Caki2 (cell line): ENCODE results near the gene FMOD. TPM values are rescaled to one million over a fixed set of nuclear protein-coding genes. Genes with fewer than 3 reads are reported as not detected.
"Not testable (repeated sequence)": the region's sequence is repeated elsewhere in the genome, so short reads cannot be mapped to it uniquely, and the experiment has no call there.

Experiments used
- DNase-seq: peaks from one replicate; pipeline ENCODE4 v3.0.0-alpha.2; 2015; ENCODE audit warnings: low read depth
- in situ Hi-C: cut with HindIII; loops from 2 replicates; pipeline ENCODE4 v1.10.0; 2016; ENCODE audit warnings: low sequenced_read_pairs, low pct_unique_long_range_greater_than_20kb, mixed read lengths
- total RNA-seq: library from RNA; depleted of rRNA; stranded (reverse); fragments of >200 nt; shearing (Covaris generic); gene quantifications from 2 replicates; pipeline ENCODE4 v1.2.3, GENCODE V29; 2014; ENCODE audit warnings: low replicate concordance; rRNA removed

Gene FMOD
- total RNA-seq, 1 experiment from 2014 or later = not detected

- in situ Hi-C loops = no loop called here
- no peak for DNase-seq
Observed at GRCh38 chr1:203300441-203301330, 50.2 kb downstream of the FMOD start.

DNA sequence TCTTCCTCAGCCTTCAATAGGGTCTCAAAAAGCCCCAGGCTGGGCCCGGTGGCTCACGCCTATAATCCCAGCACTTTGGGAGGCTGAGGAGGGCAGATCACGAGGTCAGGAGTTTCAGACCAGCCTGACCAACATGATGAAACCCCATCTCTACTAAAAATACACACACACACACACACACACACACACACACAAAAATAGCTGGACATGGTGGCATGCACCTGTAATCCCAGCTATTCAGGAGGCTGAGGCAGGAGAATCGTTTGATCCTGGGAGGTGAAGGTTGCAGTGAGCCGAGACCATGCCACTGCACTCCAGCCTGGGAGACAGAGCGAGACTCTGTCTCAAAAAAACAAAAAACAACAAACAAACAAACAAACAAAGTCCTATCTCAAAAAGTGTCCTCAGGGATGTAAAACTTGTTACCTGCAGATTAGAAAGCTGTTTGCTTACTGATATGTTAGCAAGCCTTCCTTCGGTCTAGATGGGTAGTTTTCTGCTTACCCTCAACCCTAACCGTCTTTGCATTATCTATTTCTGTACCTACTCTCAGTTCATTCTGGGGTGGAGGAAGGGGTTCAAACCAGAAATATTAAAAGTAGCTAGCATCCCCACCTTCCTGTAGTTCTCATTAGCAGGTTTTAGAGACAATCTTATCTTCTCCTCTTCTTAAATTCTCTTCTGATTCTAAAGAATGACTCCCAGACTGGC, 51.0 kb downstream of the FMOD start:
- DNase-seq, in situ Hi-C loops: not testable (repeated sequence)

- in situ Hi-C loops = no loop called here
- no peak for DNase-seq
Observed at GRCh38 chr1:203299169-203299568, 51.8 kb downstream of the FMOD start.

DNA sequence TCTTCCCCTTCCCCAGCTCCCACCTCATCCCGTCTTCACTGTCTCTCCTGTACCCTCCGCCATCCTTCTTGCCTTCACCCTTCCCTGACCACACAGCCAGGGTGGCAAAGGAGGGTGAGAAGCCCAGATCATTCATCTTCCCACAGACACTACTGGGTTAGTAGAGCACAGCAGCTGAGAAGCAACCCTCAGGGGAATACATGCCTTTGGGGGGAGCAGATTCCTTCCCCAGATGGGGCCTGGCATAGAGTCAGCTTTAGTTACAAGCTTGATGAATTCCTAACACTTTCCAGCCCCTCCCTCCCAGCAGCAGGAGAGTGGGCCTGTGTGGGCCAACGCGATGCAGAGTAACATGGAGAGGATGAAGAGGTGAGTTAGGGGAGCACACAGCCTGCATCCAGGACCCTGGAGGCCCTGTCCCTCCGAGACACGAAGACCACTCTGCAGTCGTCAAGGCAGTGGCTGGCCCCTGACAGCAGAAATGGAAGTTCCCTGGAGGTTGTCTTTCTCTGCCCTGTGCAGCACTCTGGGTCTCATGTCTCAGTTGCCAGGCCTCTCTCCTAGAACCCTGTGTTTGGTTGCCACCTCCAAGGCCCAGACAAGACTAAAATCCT, 54.4 kb downstream of the FMOD start:
- in situ Hi-C loops = no loop called here

GRCh38 chr1:203295796-203296195, 55.1 kb downstream of the FMOD start:
- in situ Hi-C loops = no loop called here

More for the DNA sequence above, 54.4 kb downstream of the FMOD start:
- no peak for DNase-seq

GRCh38 chr1:203291201-203292096, 59.5 kb downstream of the FMOD start:
- DNase-seq = peak; percentile 46
- in situ Hi-C loops = no loop called here

More at GRCh38 chr1:203295796-203296195, 55.1 kb downstream of the FMOD start:
- no peak for DNase-seq

Other genes with a start within 250 kb of the FMOD start
- gene ADORA1, start 223.4 kb downstream of the FMOD start, total RNA-seq = 87.9 and 100 TPM in 2 replicates
- gene MYBPH, start 175.3 kb downstream of the FMOD start, total RNA-seq = not detected in 2 replicates
- not detected in 2 replicates for gene CHI3L1, start 164.4 kb downstream of the FMOD start, total RNA-seq
- gene CHIT1, start 121.4 kb downstream of the FMOD start, total RNA-seq = not detected in 2 replicates
- 16.1 and 18.2 TPM in 2 replicates for gene BTG2, start 45.6 kb downstream of the FMOD start, total RNA-seq
- gene PRELP, start 124.7 kb upstream of the FMOD start, total RNA-seq = not detected in 2 replicates
- gene OPTC, start 143.0 kb upstream of the FMOD start, total RNA-seq = not detected in 2 replicates